Right forelimb (tissue), 1 donor: ENCODE measurements around the gene DACT2.

ENCODE experiments used
- DNase-seq: peaks from one replicate; pipeline ENCODE4 v3.0.0-alpha.2; 2018

The DACT2 gene

DNA sequence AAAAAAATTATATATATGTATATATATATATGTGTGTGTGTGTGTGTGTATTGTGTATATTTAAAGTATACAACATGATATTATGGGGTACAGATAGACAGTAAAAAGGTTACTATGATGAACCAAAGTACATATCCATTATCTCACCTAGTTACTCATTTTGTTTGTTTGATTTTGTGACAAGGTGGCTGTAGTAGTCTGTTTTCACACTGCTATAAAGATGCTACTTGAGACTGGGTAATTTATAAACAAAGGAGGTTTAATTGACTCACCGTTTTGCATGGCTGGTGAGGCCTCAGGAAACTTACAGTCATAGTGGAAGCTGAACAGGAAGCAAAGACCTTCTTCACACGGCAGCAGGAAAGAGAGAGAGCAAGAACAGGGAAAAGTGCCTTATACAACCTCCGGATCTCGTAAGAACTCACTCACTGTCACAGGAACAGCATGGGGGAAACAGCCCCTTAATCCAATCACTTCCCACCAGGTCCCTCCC lies 30.2 kb upstream of the DACT2 start:
- DNase-seq, result no peak

DNA sequence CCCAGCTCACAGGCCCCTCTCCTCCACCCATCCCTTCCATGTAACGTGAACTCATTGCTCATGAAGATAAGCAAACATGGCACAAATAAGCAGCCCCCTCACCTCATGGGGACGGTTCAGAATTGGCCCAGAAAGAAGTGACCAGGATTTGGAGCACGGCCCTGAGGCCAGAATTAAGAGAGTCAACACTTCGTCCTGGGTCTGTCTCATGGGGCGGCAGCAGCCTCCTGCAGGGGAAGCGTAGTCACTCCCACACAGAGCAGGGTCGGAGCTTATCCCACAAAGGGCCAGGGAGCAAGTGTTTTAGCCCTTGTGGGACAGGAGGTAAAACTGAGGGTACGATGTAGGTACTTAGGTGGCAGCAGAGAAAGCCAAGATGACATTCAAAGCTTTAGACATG lies 28.6 kb upstream of the DACT2 start:
- peak; percentile 12 for DNase-seq

DNA sequence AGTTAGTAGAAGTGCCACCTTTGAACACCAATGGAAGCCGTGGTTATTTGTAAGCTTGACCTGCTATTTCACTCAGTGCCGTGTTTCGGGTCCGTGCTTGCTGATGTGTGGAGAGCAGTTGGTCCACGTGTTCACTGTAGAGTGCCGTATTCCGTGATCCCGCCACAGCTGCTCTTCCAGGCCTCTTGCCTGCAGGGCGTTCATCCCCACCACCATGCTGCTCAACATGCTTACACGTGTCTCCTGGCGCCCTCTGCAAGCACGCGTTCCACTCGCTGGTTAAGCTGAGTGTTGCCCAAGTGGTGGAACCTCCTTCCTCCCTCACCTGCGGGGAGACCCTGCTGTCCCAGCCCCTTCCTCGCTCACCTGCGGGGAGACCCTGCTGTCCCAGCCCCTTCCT lies 28.0 kb upstream of the DACT2 start:
- no peak for DNase-seq

DNA sequence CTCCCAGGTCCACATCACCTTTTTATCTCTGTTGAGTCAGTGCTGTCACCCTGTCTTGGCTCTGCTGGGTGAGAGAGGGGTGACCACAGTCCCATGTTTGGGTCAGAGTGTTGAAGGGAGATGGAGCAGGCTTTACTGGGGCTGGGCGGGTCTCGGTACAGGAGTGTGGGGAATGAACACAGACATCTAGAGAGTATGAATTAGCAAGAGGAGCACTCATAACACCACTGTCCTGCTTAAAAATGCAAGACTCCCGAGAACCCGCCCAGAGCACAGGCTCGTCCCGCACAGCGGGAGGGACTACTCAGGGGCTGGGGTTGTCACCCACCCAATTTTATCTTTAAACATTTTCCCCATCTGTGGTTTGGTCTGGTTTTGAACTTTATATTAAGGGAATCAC lies 27.5 kb upstream of the DACT2 start:
- no peak for DNase-seq

DNA sequence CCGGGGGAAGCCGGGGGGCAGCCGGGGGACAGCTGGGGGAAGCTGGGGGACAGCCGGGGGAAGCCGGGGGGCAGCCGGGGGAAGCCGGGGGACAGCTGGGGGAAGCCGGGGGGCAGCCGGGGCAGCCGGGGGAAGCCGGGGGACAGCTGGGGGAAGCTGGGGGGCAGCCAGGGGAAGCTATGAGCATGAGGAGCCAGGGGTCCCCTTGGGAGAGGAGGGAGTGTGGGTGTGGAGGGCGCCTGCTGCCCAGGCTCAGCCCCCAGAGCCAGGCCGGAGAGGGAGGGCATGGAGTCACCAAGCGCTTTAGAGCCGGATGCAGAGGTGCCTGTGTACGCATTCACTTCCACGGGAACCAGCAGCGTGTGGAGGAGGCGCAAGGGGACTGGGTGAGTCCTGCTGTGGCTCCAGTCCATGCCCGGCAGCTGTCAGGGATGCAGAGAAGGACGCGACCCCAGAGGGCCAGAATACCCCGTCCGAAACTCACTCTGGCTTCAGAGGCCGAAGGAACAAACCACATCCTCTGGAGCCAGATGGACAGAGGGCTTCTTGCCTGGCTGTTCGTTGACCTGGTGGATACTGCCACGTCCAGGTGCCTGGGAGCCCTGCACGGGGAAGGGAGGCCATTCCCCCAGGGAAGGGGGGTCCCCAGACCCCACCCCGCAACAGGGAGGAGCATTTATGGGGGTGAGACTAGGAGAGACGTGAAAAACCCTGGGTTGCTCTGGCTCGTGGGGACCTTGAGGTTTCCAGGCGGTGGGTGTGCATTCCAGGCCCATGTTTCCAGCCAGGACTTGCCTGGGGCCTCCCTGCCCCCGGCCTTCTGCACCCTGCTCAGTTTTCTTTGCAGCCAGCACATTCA lies 26.5 kb upstream of the DACT2 start:
- no peak for DNase-seq

DNA sequence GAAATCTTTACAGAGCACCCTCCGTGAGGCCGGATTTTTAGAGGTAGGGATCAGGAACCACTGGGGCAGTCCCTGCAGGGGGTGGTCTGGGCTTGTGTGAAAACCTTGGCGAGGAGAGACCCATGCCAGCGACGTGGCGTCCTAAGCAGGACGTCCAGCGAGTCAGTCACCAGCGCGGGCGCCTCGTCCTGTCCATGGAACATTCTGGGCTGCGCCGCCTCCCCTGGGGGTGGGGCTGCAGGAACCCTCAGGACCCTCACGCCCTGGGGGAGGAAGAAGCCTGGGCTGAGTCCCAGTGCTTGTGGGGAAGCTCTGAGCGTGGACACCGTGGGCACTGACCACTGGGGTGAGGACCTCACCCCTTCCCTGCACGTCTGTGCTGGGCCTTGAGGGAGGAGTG lies 25.7 kb upstream of the DACT2 start:
- no peak for DNase-seq

DNA sequence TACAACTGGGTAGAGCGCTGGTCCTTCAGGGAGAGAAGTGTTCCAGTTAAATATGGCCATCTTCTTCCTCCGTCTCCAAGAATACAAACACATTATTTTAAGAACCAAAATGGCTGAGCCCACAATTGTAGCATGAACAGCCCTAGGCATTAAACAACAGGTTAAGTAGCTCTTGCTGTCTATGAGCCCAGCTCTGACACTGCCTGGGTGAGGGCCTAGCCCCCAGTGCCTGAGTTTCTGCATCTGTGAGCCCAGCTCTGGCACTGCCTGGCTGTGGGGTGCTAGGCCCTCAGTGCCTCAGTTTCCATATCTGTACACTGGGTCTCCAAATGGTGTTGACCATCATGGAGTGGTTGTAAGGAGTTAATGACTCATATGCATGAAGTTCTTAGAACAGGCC lies 24.8 kb upstream of the DACT2 start:
- DNase-seq, result no peak

DNA sequence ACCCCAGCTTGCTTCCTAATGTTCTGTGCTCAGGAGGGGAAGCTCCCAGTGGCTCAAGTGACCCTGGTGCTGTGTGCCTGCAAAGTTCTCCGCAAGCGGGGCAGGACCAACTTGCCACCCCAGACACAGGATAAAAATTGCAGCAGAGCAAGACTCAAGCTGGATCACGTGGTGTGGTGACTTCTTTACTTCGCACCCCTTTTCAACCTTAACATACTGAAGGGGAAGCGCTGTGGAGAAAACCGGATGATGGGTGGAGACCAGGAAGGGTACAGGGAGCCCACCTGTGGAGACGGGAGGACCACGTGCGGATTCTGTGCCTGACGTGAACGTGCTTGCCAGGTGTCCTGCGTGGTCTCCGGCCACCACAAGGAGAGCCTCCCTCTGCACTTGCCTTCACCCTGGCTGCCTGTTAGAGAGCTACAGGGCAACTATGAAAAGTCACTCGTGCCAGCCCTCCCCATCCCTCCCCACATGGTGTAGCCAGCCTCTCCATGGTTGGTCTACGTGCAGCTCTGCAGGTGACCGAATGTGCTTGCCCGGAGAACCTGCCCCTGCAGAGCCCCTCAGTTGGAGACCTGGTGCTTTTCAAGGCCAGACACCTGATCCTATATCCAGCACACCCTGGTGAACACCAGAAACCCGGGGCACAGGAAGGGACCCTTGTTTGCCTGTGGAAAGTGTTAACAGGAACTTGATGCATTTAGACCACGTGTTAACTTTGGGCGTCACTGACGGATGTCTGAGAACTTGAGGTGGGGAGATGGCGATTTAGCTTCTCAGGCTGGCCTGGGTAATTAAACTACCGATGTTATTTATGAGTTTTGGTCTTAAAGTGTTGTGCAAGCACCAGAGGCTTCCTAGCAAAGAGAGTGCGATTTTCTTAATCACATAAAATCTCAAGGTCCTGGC lies 23.9 kb upstream of the DACT2 start:
- no peak for DNase-seq

DNA sequence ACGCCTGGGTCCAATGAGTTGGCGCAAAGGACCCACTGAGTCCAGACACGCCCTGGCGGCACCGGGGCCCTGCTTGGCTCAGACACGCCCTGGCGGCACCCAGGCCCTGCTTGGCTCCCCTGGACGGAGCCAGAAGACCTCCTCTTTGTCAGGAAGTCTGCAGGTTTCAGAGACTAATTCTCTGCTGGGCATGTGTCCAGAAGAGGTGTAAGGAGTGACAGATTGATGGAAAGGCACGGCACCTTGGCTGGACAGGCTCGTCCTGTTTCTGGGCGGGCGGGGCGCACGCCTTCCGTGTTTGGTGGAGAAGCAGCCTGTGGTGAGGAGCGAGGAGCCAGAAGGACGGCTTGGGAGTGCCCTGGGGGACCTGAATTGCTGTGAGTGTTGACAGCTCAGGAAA lies 23.1 kb upstream of the DACT2 start:
- no peak for DNase-seq

DNA sequence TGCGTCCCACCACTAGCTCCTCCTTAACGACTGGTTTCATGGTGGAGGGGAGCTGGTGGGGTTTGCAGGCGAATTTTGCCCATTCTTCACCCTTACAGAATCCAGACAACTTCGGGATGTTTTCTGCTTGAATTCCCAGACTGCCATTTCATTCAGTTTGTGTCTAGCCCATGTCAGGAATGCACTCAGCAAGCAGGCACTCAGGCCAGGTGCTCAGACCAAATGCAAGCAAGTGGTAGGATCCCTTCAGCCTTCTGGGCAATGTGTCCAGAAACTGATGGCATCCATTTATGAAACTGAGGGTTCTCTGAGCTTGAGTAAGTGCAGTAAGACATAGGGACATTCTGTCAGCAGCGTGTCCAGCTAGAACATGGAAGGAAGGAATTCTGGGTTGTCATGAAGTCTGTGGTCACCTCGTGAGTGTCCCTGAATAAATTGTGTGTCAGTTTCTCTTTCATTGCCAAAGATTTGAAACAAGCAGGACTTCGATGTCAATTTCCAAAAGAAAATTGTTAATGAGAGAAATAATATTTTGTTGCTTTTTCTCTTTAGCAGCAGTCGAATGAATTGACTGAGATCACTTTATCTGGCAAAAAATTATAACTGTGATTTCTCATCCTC lies 21.8 kb upstream of the DACT2 start:
- no peak for DNase-seq

DNA sequence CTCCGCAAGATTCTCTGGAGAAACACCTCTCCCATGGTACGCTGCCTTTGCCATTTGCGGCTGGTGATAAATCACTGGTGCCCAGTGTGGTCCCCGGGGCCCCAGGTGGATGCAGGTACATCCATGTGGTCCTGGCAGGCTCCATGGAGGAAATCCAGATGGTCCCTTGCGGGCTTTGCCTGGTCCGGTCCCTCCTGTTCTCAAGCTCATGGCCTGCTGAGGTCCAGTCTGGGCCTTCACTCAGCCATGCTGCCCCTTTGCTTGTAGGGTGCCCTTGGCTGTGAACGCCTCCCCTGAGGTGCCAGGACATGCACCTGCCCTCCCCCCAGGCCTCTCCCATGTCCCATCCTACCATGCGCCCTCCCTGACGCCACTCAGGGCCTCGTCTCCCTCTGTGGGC lies 21.2 kb upstream of the DACT2 start:
- no peak for DNase-seq

DNA sequence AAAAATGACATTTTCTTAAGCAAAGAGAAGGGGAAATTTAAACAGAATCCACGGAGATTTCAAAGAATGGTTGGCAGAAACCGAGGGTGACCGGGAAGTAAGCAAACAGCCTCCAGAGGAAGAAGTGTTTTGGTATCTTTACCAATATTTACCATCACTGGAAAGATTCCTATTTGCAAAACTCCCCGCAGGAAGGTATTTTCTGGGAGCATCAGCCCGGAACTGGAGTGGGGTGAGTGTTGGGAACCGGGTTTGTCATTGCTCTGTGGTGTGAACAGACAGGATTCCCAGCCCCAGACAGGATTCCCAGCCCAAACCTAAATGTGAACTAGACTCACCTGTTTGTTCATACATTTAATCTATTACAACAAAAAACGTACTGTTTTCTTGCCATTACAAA lies 19.2 kb upstream of the DACT2 start:
- no peak for DNase-seq

DNA sequence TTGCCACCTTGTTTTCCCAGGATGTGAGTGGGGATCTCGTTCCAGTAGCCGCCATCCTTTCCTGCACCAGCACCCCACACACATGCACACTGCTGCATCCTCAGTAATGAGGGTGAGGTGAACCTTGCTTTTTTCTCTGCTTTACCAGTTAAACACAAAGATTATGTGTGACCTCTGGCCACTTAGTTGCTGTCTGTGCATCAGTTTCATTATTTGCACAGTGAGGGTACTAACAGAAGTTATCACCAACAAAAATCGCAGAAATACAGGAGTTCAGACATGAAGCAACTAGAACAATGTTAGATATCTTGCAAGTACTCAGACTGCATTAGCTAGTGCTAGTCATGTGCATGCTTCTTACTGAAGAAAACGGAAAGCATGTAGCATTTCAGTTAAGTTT lies 17.4 kb upstream of the DACT2 start:
- no peak for DNase-seq

DNA sequence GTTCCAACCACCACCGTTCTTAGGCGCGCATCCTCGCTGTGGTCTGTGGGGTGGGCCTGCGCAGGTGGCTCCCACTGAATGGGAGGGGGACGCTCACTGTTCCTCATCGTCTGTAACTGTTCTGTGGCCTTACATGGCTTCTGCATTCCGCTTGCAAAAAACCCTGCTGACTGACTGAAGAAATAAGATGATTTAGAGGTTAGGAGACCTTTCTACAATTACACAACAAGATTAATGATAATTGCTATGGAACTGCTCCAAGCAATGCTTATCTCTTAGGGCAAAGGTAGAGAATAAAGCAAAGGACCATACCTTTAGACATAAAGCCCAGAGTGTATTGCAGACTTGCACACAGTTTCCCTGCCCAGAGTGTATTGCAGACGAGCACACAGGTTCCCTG lies 14.4 kb upstream of the DACT2 start:
- DNase-seq, result no peak

DNA sequence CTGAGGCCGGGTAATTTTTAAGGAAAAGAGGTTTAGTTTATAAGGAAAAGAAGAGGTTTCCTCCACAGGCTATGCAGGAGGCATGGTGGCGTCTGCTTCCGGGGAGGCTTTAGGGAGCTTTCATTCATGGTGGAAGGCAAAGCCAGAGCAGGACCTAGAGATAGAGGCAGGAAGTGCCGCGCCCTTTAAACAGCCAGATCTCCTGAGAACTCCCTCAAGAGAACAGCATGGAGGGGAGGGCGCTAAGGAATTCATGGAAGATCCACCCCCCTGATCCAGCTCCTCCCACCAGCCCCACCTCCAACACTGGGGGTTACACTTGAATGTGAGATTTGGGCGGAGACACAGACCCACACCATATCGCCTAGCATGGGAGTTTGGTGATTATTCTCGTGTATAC lies 13.9 kb upstream of the DACT2 start:
- no peak for DNase-seq

DNA sequence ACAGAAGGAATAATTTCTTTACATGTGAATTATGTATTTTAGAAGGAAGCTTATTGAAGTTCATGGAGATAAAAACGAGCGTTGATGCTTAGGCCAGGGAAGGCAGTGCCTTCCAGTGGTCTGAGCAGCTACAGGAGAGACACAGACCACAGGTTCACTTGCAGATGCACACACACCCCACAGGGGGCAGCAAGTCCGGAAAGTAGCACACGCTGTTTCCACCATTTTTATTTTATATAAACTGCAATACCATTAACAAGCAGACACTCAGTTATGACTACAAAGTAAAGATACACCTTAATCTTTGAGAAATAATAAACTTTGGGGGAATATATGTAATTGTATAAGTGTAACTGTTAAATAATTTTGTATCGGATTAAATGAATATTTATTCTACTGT lies 13.5 kb upstream of the DACT2 start:
- no peak for DNase-seq

DNA sequence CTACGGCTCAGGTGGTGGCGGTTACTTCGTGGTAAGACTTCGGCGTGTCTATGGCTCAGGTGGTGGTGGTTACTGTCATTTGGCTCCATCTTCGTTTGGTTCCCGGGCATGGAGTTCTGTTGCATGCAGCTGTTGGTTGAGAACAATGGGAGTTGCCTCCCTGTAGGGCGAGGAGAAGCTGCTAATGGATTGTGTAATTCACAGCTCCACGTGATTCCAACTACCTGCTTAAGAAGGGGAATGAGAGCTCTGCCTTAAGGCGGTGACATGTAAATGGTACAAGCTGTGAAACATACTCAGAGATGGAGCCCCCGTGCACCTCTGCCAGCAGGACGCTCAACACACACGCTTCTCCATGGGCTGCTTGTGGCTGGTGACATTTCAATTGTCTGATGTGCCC lies 12.4 kb upstream of the DACT2 start:
- DNase-seq, result no peak

DNA sequence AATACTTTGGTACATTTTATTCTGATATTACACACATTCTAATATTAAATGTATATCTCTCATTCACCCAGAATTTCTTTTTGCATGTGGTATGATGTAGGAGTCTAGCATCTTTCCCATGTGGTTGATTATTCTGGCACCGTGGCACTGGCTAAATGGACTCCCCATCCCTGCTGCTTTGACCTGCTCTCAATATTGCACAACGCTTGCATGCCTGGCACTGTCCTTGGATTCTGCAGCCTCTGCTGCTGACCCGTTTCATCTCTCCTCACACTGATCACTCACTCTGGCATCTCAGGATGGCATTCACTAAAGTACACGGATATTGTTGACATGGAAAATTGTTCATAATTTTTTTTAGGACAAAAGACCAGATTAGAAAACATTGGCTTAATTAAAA lies 11.5 kb upstream of the DACT2 start:
- no peak for DNase-seq

DNA sequence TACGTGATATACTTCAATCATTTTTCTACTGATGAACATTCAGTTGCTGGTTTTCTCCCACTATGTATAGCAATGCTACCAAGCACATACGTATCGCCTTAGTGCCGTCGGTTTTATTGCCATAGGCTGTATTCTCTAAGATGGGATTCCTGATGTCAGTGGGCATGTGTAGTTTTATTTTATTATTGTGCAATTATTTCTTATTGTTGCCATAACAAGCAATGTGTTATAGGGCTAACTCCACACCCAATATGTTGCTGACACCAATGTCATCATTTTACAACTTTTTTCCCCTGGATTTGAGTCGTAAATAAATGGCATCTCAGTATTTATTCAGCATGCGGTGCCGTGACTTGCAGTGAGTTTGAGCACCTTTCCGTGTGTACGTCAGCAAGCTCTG lies 10.8 kb upstream of the DACT2 start:
- DNase-seq, result no peak

DNA sequence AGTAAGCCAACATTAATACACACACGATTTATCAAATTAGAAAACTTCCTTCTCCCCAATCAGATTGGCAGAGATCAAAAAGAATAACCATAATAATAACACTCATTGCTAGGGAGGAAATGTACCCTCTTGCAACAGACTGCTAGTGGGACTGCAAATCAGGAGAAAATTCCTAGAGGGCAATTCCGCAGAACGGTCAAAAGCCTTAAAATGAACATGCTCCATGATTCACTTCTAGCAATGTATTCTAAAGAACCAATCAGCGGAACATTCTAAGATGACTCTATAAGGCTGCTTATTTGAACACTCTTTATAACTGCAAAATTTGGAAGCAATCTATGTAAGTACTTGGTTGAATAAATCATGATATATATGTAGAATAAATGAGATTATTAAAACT lies 8.5 kb upstream of the DACT2 start:
- DNase-seq, result no peak

DNA sequence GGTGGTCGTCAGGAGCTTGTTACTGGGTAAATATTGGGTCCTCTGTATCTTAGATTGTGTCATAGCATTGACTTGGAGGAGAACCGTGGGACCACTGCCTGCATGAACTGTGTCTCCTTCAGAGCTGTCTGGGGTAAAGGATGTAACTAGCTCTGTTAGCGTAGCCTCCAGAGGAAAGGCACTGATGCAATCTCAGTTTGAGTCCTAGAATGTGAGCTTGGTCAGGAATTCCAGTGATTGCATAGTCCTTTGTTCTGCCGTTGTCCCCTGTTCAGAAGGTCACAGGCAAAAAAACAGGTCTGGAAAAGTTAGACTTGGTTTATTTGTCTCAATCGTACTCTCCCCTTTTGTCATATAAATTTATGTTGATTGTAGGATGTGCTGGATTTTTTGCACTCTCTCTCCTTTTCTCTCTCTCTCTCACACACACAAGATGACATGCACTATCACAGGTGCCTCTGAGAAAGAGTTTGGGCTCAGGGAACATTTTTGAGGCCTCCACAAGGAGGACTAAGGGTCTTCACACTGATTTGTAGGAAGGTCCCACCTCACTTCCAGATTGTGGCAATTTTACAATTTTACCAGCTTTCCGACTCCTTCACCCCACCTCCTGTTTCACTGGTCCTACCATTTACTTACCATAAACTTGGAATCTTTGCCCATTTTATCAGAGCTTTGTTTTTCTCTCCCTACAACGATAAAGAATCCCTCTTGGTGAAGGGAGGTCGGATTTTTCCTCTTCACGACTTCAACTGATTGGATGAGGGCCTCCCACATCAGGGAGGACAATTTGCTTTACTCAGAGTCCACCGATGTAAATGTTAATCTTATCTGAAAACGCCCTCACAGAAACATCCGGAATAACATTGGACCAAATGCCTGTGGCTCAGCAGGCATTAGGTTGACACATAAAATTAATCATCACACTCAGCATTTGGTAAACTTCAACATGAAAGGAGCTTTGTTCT lies 7.0 kb upstream of the DACT2 start:
- DNase-seq, result no peak

DNA sequence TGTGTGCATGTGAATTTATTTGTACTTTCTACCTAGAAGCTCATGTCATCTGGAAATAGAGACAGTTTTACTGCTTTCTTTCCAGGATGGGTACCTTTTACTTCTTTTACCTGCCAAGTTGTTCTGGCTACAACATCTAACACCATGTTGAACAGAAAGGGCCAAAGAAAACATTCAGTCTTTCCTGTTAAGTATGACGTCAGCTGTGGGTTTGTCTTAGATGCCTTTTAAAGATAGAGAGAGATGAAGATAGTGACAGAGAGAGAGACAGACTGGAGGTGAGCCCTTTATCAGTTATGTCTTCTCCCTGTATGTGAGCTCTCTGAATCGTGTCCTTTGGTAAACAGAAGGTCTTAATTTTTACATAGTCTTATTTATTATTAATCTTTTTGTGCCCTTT lies 3.4 kb upstream of the DACT2 start:
- no peak for DNase-seq
